ENCODE data around the gene OR51T1. TPM values are rescaled to one million over a fixed set of nuclear protein-coding genes. Genes with fewer than 3 reads are reported as not detected.

The OR51T1 gene, protein sequence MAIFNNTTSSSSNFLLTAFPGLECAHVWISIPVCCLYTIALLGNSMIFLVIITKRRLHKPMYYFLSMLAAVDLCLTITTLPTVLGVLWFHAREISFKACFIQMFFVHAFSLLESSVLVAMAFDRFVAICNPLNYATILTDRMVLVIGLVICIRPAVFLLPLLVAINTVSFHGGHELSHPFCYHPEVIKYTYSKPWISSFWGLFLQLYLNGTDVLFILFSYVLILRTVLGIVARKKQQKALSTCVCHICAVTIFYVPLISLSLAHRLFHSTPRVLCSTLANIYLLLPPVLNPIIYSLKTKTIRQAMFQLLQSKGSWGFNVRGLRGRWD
- total RNA-seq, result not detected in 2 replicates

GRCh38 chr11:4881860-4882500, at the start of gene OR51T1:
OR51T1 (plus strand) TSS chr11:4881900; CDS start chr11:4881900, 0 bp downstream.

DNA sequence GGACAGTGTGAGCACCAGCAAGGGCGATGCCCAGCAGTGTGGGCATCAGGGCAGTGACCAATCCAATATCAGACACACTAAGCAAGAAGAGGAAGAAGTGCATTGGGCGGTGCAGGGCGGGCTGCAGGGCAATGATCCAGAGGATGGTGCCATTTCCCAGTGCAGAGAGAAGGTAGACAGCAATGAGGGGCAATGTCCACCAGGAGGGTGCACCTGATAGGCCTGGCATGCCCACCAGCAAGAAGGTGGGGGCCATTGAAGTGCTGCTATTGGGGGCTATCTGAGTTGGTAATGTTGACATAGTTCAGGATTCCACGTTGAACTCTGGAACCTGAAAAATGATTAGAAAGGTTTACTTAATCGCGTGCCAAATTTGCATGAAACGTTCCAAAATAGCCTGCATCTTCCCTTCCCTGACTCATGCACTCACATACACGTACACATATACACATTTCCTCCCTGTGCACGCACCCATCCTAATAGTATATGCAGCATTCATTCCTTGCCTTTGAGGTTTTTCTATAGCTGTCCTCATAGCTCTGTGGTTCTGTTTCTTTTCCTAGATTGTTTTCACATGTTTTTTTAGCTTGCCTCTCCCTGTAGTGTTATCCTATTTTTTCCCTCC, 32.7 kb upstream of the OR51T1 start, which contains the start of gene OR51S1:
TSS of gene OR51S1 (minus strand) at position 301 of the 625 bp plus-strand sequence. CDS start at position 301, 0 bp downstream.

DNA sequence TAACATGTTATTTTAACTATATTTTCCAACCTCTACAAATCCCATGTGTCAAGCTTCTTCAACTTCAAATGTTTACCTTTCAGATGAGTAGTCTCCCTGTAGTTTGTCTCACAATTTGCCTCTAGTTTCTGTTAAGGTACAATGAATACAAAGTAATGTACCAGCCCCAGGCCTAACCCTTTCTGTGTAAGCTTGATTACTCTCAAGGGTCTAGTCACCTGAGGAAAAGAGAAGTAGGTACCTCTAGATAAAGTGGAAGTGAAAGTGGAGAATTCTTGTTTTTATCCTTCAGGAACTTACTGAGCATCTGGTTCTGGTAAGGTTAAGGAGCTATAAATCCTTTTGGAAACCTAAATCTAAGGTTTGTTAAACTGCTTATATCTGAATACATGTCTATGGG, 21.8 kb downstream of the OR51T1 start, which contains the start of gene OR51A7:
TSS of gene OR51A7 (plus strand) at position 300 of the 400 bp plus-strand sequence. CDS start 3,587 bp downstream, outside the sequence.

DNA sequence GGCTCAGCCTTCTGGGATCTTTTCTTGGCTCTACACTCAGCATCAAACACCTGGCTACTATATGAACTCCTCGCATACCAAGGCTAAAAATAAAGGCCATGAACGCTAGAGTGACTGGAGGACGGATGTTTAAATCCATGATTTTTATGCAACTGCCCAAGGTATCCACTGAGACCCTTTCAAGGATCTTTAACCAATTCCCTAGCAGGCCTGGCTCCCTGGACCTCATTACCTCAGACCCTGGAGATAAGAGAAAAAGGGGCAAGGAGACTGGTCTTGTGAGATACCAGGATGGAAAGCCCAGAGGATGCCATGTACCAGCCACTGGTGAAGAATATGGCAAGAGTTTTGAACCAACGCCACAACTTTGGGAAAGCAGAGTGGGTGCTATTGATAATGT, 37.5 kb downstream of the OR51T1 start, which contains the start of gene OR51G2:
TSS of gene OR51G2 (minus strand) at position 101 of the 400 bp plus-strand sequence. CDS start 3,687 bp downstream, outside the sequence.

GRCh38 chr11:4924239-4924638, 42.5 kb downstream of the OR51T1 start, which contains the start of gene OR51G1:
OR51G1 (minus strand) TSS chr11:4924339; CDS start chr11:4924339, 0 bp downstream.

Other genes starting within 250 kb of the OR51T1 start
- not detected in 2 replicates for gene OR51D1, start 244.4 kb upstream of the OR51T1 start, total RNA-seq
- gene OR51E1, start 237.9 kb upstream of the OR51T1 start, total RNA-seq, result not detected in 2 replicates
- not detected in 2 replicates for gene OR51E2, start 184.0 kb upstream of the OR51T1 start, total RNA-seq
- not detected in 2 replicates for gene MMP26, start 177.1 kb upstream of the OR51T1 start, total RNA-seq
- not detected in 2 replicates for gene OR51F1, start 112.0 kb upstream of the OR51T1 start, total RNA-seq
- not detected in 2 replicates for gene OR52R1, start 77.5 kb upstream of the OR51T1 start, total RNA-seq
- not detected in 2 replicates for gene OR51F2, start 60.6 kb upstream of the OR51T1 start, total RNA-seq
- not detected in 2 replicates for gene OR51S1, start 32.7 kb upstream of the OR51T1 start, total RNA-seq
- gene OR51A7, start 21.9 kb downstream of the OR51T1 start, total RNA-seq, result not detected in 2 replicates
- not detected in 2 replicates for gene OR51G2, start 37.5 kb downstream of the OR51T1 start, total RNA-seq
- gene OR51G1, start 42.4 kb downstream of the OR51T1 start, total RNA-seq, result not detected in 2 replicates
- gene OR51A4, start 65.7 kb downstream of the OR51T1 start, total RNA-seq, result not detected in 2 replicates
- not detected in 2 replicates for gene OR51A2, start 73.8 kb downstream of the OR51T1 start, total RNA-seq
- gene OR51L1, start 113.0 kb downstream of the OR51T1 start, total RNA-seq, result not detected in 2 replicates
- not detected in 2 replicates for gene OR52J3, start 164.6 kb downstream of the OR51T1 start, total RNA-seq
- not detected in 2 replicates for gene OR52E2, start 177.7 kb downstream of the OR51T1 start, total RNA-seq
- gene OR52E1, start 187.7 kb downstream of the OR51T1 start, total RNA-seq, result not detected in 2 replicates

All from subcutaneous preadipocyte (primary cell).